ENCODE measurements around the gene AGO1.
"Not testable (repeated sequence)": the region's sequence is repeated elsewhere in the genome, so short reads cannot be mapped to it uniquely, and the experiment has no call there.

Gene AGO1

GRCh38 chr1:35962952-35963351, 79.9 kb downstream of the AGO1 start:
- no peaks in the 10 kb centered on the region for H3K27me3 ChIP-seq (ENCODE audit: control insufficient read depth, insufficient read depth, low read length, poor library complexity, severe bottlenecking)
- 90 to 92% methylated on average over 2 of the region's 2 CpGs for WGBS, 2 experiments
- H3K4me1 ChIP-seq (ENCODE audit: control insufficient read depth, insufficient read depth, low read length), result no peaks in the 10 kb centered on the region
- H3K36me3 ChIP-seq (ENCODE audit: control insufficient read depth, insufficient read depth, low read length), result no peaks in the 10 kb centered on the region
- no peak overlapping the region for H3K4me3 ChIP-seq (ENCODE audit: insufficient read depth, low read depth, low read length)
- H3K27ac ChIP-seq (ENCODE audit: insufficient read depth, low read depth, low read length, poor library complexity, severe bottlenecking), result no peak overlapping the region
- H3K9me3 ChIP-seq (ENCODE audit: control insufficient read depth, low read length), result no peaks in the 10 kb centered on the region

DNA sequence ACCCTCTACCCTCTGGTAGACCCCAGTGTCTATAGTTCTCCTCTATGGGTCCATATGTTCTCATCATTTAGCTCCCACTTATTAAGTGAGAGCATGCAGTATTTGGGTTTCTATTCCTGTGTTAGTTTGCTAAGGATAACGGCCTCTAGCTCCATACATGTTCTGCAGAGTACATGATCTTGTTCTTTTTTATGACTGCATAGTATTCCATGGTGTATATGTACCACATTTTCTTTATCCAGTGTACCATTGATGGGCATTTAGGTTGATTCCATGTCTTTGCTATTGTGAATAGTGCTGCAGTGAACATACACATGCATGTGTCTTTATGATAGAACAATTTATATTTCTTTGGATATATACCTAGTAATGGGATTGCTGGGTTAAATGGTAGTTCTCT, 81.3 kb downstream of the AGO1 start:
- not testable (repeated sequence) for H3K4me1 ChIP-seq (ENCODE audit: control insufficient read depth, insufficient read depth, low read length); H3K27me3 ChIP-seq (ENCODE audit: control insufficient read depth, insufficient read depth, low read length, poor library complexity, severe bottlenecking); H3K9me3 ChIP-seq (ENCODE audit: control insufficient read depth, low read length); H3K27ac ChIP-seq (ENCODE audit: insufficient read depth, low read depth, low read length, poor library complexity, severe bottlenecking); H3K36me3 ChIP-seq (ENCODE audit: control insufficient read depth, insufficient read depth, low read length); H3K4me3 ChIP-seq (ENCODE audit: insufficient read depth, low read depth, low read length)
- 100% methylated on average over 1 of the region's 1 CpG for WGBS, 2 experiments

- no peak overlapping the region for H3K4me3 ChIP-seq (ENCODE audit: insufficient read depth, low read depth, low read length)
- 100% methylated on average over 1 of the region's 1 CpG for WGBS, 2 experiments
- H3K36me3 ChIP-seq (ENCODE audit: control insufficient read depth, insufficient read depth, low read length), result no peaks in the 10 kb centered on the region
- H3K27me3 ChIP-seq (ENCODE audit: control insufficient read depth, insufficient read depth, low read length, poor library complexity, severe bottlenecking), result no peaks in the 10 kb centered on the region
- H3K9me3 ChIP-seq (ENCODE audit: control insufficient read depth, low read length), result no peaks in the 10 kb centered on the region
- H3K27ac ChIP-seq (ENCODE audit: insufficient read depth, low read depth, low read length, poor library complexity, severe bottlenecking), result no peak overlapping the region
- H3K4me1 ChIP-seq (ENCODE audit: control insufficient read depth, insufficient read depth, low read length), result no peaks in the 10 kb centered on the region
These were observed 85.4 kb downstream of the AGO1 start for GRCh38 chr1:35968396-35968795.

GRCh38 chr1:35971601-35972000, 88.6 kb downstream of the AGO1 start:
- 100% methylated on average over 1 of the region's 2 CpGs; no CpG with 5 or more reads in 1 of the 2 experiments for whole genome bisulfite sequencing, 2 experiments
- Histone ChIP-seq H3K36me3 (ENCODE audit: control insufficient read depth, insufficient read depth, low read length) (no peaks in the 10 kb centered on the region), H3K27me3 (ENCODE audit: control insufficient read depth, insufficient read depth, low read length, poor library complexity, severe bottlenecking) (no peaks in the 10 kb centered on the region), H3K9me3 (ENCODE audit: control insufficient read depth, low read length) (no peaks in the 10 kb centered on the region), H3K4me3 (ENCODE audit: insufficient read depth, low read depth, low read length) (no peak overlapping the region), H3K27ac (ENCODE audit: insufficient read depth, low read depth, low read length, poor library complexity, severe bottlenecking) (no peak overlapping the region), H3K4me1 (ENCODE audit: control insufficient read depth, insufficient read depth, low read length) (no peaks in the 10 kb centered on the region)

DNA sequence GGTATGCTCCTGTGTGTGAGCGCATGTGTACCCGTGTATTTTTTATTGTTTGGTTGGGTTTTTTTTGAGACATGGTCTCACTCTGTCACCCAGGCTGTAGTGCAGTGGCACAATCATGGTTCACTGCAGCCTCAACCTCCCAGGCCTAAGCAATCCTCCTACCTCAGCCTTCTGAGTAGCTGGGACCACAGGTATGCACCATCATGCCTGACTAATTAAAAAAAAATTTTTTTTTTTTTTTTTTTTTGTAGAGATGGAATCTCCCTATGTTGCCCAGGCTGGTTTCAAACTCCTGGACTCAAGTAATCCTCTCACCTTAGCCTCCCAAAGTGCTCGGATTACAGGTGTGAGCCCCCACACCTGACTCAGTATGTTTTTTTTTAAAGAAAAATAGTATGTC, 89.6 kb downstream of the AGO1 start:
- not testable (repeated sequence) for H3K4me3 ChIP-seq (ENCODE audit: insufficient read depth, low read depth, low read length); H3K36me3 ChIP-seq (ENCODE audit: control insufficient read depth, insufficient read depth, low read length); H3K4me1 ChIP-seq (ENCODE audit: control insufficient read depth, insufficient read depth, low read length); H3K27me3 ChIP-seq (ENCODE audit: control insufficient read depth, insufficient read depth, low read length, poor library complexity, severe bottlenecking); H3K27ac ChIP-seq (ENCODE audit: insufficient read depth, low read depth, low read length, poor library complexity, severe bottlenecking); H3K9me3 ChIP-seq (ENCODE audit: control insufficient read depth, low read length)
- 100% methylated on average over 2 to 3 of the region's 3 CpGs for WGBS, 2 experiments

DNA sequence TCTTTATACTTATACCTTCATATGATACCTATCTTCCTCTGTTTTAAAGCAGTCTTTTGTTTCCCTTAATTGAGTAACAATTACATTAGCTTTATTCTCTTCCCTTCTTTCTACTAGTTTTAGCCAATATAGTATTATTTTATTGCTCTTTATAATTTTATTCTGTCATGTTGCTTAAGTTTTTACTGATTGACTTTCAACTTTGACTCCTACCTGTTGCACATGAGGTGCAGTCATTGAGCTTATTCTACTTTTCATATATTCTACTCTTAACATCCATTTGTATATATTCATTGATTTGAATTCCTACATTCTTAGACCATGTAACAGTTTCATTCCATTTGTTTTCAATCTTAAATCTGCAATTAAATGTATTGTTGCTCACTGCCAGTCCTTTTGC, 97.1 kb downstream of the AGO1 start:
- no peak overlapping the region for H3K27ac ChIP-seq (ENCODE audit: insufficient read depth, low read depth, low read length, poor library complexity, severe bottlenecking)

More for the DNA sequence above, 97.1 kb downstream of the AGO1 start:
- peaks cover 4% of the 10 kb centered on the region for H3K36me3 ChIP-seq (ENCODE audit: control insufficient read depth, insufficient read depth, low read length)
- H3K4me3 ChIP-seq (ENCODE audit: insufficient read depth, low read depth, low read length), result no peak overlapping the region
- no peaks in the 10 kb centered on the region for H3K9me3 ChIP-seq (ENCODE audit: control insufficient read depth, low read length)
- no peaks in the 10 kb centered on the region for H3K4me1 ChIP-seq (ENCODE audit: control insufficient read depth, insufficient read depth, low read length)
- H3K27me3 ChIP-seq (ENCODE audit: control insufficient read depth, insufficient read depth, low read length, poor library complexity, severe bottlenecking), result no peaks in the 10 kb centered on the region

All from ectodermal cell (in vitro differentiated cells).